H9 (cell line): ENCODE measurements around the gene SLC2A1. TPM values are rescaled to one million over a fixed set of nuclear protein-coding genes. Genes with fewer than 3 reads are reported as not detected.

Source experiments
- DNase-seq: peaks from one replicate; pipeline ENCODE4 v3.0.0-alpha.2; 2017
- H2AFZ ChIP-seq: one replicate; pipeline ENCODE4 v1.6.1; 2013; ENCODE audit warnings: mild to moderate bottlenecking, low read length, control low read depth, moderate library complexity
- H2AK5ac ChIP-seq: 2 replicates; pipeline ENCODE4 v1.6.1; 2013; ENCODE audit warnings: low read length, control low read depth, mixed read lengths; ENCODE audit not compliant: insufficient read length
- H2BK120ac ChIP-seq: one replicate; pipeline ENCODE4 v1.6.1; 2013; ENCODE audit warnings: low read depth, mild to moderate bottlenecking, low read length, control low read depth, inconsistent platforms; ENCODE audit not compliant: poor library complexity, severe bottlenecking
- H2BK12ac ChIP-seq: 2 replicates; pipeline ENCODE4 v1.6.1; 2013; ENCODE audit warnings: low read length, control low read depth, mixed read lengths, low read depth; ENCODE audit not compliant: insufficient read length
- H2BK15ac ChIP-seq: 2 replicates; pipeline ENCODE4 v1.6.1; 2013; ENCODE audit warnings: low read depth, low read length, control low read depth
- H2BK20ac ChIP-seq: one replicate; pipeline ENCODE4 v1.6.1; 2013; ENCODE audit warnings: low read depth, mild to moderate bottlenecking, low read length, control low read depth, inconsistent platforms; ENCODE audit not compliant: poor library complexity, severe bottlenecking
- H2BK5ac ChIP-seq: 2 replicates; pipeline ENCODE4 v1.6.1; 2013; ENCODE audit warnings: low read length, control low read depth, mixed read lengths; ENCODE audit not compliant: insufficient read length
- H3K14ac ChIP-seq: 2 replicates; pipeline ENCODE4 v1.6.1; 2013; ENCODE audit warnings: low read length, control low read depth; ENCODE audit not compliant: insufficient read depth
- H3K18ac ChIP-seq: 2 replicates; pipeline ENCODE4 v1.6.1; 2013; ENCODE audit warnings: low read depth, mild to moderate bottlenecking, mixed read lengths, low read length, control low read depth; ENCODE audit not compliant: insufficient read length
- H3K23ac ChIP-seq: 2 replicates; pipeline ENCODE4 v1.6.1; 2013; ENCODE audit warnings: low read length, control low read depth, mixed read lengths, low read depth; ENCODE audit not compliant: insufficient read length
- H3K23me2 ChIP-seq: 2 replicates; pipeline ENCODE4 v1.6.1; 2013; ENCODE audit warnings: low read depth, mild to moderate bottlenecking, mixed read lengths, low read length, control low read depth; ENCODE audit not compliant: insufficient read length, poor library complexity, severe bottlenecking
- H3K27ac ChIP-seq: 2 replicates; pipeline ENCODE4 v1.5.1; 2013; ENCODE audit warnings: low read length, control low read depth, mixed read lengths, low read depth; ENCODE audit not compliant: insufficient read length
- H3K27me3 ChIP-seq: 2 replicates; pipeline ENCODE4 v1.6.1; 2013; ENCODE audit warnings: low read length, control low read depth, inconsistent platforms; ENCODE audit not compliant: insufficient read depth
- H3K4ac ChIP-seq: 2 replicates; pipeline ENCODE4 v1.6.1; 2013; ENCODE audit warnings: low read depth, mild to moderate bottlenecking, control low read depth, inconsistent platforms, low read length, moderate library complexity
- H3K4me1 ChIP-seq: 2 replicates; pipeline ENCODE4 v1.6.1; 2013; ENCODE audit warnings: low read length, control low read depth, inconsistent platforms; ENCODE audit not compliant: insufficient read depth
- H3K4me2 ChIP-seq: 2 replicates; pipeline ENCODE4 v1.6.1; 2013; ENCODE audit warnings: low read length, control low read depth, mixed read lengths; ENCODE audit not compliant: insufficient read length, insufficient read depth
- H3K56ac ChIP-seq: 2 replicates; pipeline ENCODE4 v1.6.1; 2013; ENCODE audit warnings: low read depth, mild to moderate bottlenecking, mixed read lengths, low read length, control low read depth; ENCODE audit not compliant: insufficient read length
- H3K79me1 ChIP-seq: 2 replicates; pipeline ENCODE4 v1.6.1; 2013; ENCODE audit warnings: low read depth, mild to moderate bottlenecking, moderate library complexity, low read length, control low read depth, inconsistent platforms; ENCODE audit not compliant: insufficient read depth, poor library complexity, severe bottlenecking
- H3K79me2 ChIP-seq: 2 replicates; pipeline ENCODE4 v1.6.1; 2013; ENCODE audit warnings: low read length, control low read depth, inconsistent platforms; ENCODE audit not compliant: insufficient read depth
- H3K9ac ChIP-seq: 2 replicates; pipeline ENCODE4 v1.6.1; 2013; ENCODE audit warnings: low read length, control low read depth, mixed read lengths; ENCODE audit not compliant: insufficient read length; ENCODE audit errors: extremely low read depth
- H3K9me3 ChIP-seq: one replicate; pipeline ENCODE4 v1.6.1; 2013; ENCODE audit warnings: low read depth, low read length, inconsistent platforms; ENCODE audit not compliant: control insufficient read depth
- H3T11ph ChIP-seq: one replicate; pipeline ENCODE4 v1.6.1; 2013; ENCODE audit warnings: mild to moderate bottlenecking, low read length, control low read depth, inconsistent platforms
- H4K20me1 ChIP-seq: one replicate; pipeline ENCODE4 v1.6.1; 2013; ENCODE audit not compliant: control insufficient read depth, insufficient read length, insufficient read depth
- H4K5ac ChIP-seq: 2 replicates; pipeline ENCODE4 v1.6.1; 2013; ENCODE audit warnings: low read depth, mild to moderate bottlenecking, mixed read lengths, low read length, control low read depth; ENCODE audit not compliant: insufficient read length
- H4K8ac ChIP-seq: replicated peaks from 2 replicates; pipeline ENCODE4 v1.6.1; 2013; ENCODE audit warnings: low read length, control low read depth, mixed read lengths, low read depth; ENCODE audit not compliant: insufficient read length
- H4K91ac ChIP-seq: 2 replicates; pipeline ENCODE4 v1.6.1; 2013; ENCODE audit warnings: low read depth, mild to moderate bottlenecking, moderate library complexity, mixed read lengths, low read length, control low read depth; ENCODE audit not compliant: insufficient read length
- H3K27ac Mint-ChIP-seq, 3 experiments: 2 replicates in 2 of 3; 3 replicates in 1 of 3; pipeline ENCODE4 v1.8.0; 2020 to 2021; ENCODE audit warnings: mixed read lengths in 3 of 3, mild to moderate bottlenecking in 1 of 3, moderate library complexity in 1 of 3
- H3K27me3 Mint-ChIP-seq: 2 replicates; pipeline ENCODE4 v1.8.0; 2021; ENCODE audit warnings: low read depth, mild to moderate bottlenecking, moderate library complexity, mixed read lengths
- H3K36me3 Mint-ChIP-seq, 3 experiments: 2 replicates in 2 of 3; 3 replicates in 1 of 3; pipeline ENCODE4 v1.8.0; 2020 to 2021; ENCODE audit warnings: low read depth in 3 of 3, mixed read lengths in 3 of 3; ENCODE audit not compliant: insufficient read depth in 1 of 3
- H3K4me1 Mint-ChIP-seq, 2 experiments: 2 replicates each; pipeline ENCODE4 v1.8.0; 2020; ENCODE audit warnings: mixed read lengths in 2 of 2
- H3K4me3 Mint-ChIP-seq, 2 experiments: 2 replicates in 1 of 2; 3 replicates in 1 of 2; pipeline ENCODE4 v1.8.0; 2020 to 2021; ENCODE audit warnings: mild to moderate bottlenecking in 2 of 2, mixed read lengths in 2 of 2, moderate library complexity in 1 of 2
- H3K9me3 Mint-ChIP-seq, 2 experiments: 2 replicates in 1 of 2; 3 replicates in 1 of 2; pipeline ENCODE4 v1.8.0; 2020; ENCODE audit warnings: mild to moderate bottlenecking in 2 of 2, mixed read lengths in 2 of 2, moderate library complexity in 1 of 2
- WGBS: extraction: QIAGEN DNeasy Blood & Tissue Kit; methylation state at CpG from one replicate; pipeline ENCODE4 v1.1.7; 2013; ENCODE audit warnings: missing lambda C conversion rate, low lambda C conversion rate, mixed read lengths; ENCODE audit not compliant: insufficient read length; ENCODE audit errors: extremely low coverage; 5-methylcytosine and 5-hydroxymethylcytosine counted together
- total RNA-seq: library from RNA; stranded (reverse); gene quantifications from 2 replicates; pipeline ENCODE4 v1.2.1, GENCODE V29; 2021
- TF ChIP-seq, protein P1 (sequence below): fragments of 200-600 bp; sonication (generic); conservative IDR thresholded peaks from 3 replicates; pipeline ENCODE4 v1.8.0; 2021; ENCODE audit warnings: antibody characterized with exemption, mild to moderate bottlenecking

SLC2A1 gene
- total RNA-seq, 1 experiment from 2014 or later, result 186 TPM

DNA sequence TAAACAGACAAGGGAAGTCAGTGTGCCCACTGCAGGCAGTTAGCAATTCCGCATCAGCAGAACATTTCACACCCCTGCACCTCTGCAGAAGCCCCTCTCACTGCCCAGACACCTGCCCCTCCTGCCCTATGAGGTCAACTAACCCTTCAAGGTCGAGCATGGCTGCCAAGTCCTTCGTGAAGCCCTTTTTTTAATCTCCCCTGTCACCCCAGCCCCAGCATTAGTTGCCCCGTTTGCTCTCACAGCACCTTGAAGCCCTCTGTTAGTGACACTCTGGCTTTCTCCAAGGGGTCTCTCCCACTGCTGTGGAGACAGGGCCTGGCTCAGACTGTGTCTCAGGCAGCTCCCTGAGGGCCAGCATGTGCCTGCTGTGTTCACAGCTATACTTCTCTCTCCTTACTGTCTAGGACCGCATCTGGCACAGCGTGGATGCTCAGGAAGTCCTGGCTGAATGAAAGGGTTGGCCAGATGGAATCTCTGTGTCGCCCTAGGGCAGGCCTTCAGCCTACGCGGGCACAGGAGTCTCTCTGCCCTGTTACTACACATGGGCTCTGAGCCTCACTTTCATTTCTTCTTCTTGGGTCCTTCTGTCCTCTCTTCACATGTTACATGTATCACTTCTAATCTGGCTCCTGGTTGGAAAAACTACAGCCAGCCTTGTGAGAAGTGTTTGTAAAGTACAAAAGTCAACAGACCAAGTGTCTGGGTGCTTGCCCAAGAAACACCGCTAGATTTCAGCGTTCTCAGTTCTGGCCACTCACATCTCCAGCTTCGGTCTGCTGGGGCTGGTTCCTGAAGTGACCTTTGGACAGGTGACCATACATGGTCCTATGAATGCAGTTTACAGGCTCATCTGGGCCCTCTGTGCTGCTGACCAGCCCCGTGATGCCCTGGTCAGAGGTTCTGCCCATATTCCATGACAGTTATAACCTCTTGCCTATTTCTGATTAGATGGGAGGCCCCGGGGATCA is 19.7 kb downstream of the SLC2A1 start:
- TF ChIP-seq, protein P1, sequence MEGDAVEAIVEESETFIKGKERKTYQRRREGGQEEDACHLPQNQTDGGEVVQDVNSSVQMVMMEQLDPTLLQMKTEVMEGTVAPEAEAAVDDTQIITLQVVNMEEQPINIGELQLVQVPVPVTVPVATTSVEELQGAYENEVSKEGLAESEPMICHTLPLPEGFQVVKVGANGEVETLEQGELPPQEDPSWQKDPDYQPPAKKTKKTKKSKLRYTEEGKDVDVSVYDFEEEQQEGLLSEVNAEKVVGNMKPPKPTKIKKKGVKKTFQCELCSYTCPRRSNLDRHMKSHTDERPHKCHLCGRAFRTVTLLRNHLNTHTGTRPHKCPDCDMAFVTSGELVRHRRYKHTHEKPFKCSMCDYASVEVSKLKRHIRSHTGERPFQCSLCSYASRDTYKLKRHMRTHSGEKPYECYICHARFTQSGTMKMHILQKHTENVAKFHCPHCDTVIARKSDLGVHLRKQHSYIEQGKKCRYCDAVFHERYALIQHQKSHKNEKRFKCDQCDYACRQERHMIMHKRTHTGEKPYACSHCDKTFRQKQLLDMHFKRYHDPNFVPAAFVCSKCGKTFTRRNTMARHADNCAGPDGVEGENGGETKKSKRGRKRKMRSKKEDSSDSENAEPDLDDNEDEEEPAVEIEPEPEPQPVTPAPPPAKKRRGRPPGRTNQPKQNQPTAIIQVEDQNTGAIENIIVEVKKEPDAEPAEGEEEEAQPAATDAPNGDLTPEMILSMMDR, result no peak
- Histone ChIP-seq H3K9me3 (no peaks in the 10 kb centered on the region), H2BK15ac (no peak overlapping the region), H4K20me1 (peaks cover 2% of the 10 kb centered on the region), H3K27ac (no peak overlapping the region), H3K27me3 (no peaks in the 10 kb centered on the region), H3K14ac (no peak overlapping the region), H2BK20ac (no peak overlapping the region), H3K79me2 (peaks cover 20% of the 10 kb centered on the region; the same call in 1 of the 2 replicates), H4K5ac (no peak overlapping the region), H3K23me2 (no peaks in the 10 kb centered on the region), H3K4me2 (no peak overlapping the region), H4K8ac (no peak overlapping the region), H2AFZ (no peak overlapping the region), H2BK120ac (no peak overlapping the region), H3K23ac (no peak overlapping the region), H3K4me1 (no peaks in the 10 kb centered on the region; the same call in 1 of the 2 replicates), H3K9ac (no peak overlapping the region), H3K18ac (no peak overlapping the region), H2BK12ac (no peak overlapping the region), H4K91ac (no peak overlapping the region), H3K4ac (no peak overlapping the region), H2AK5ac (no peak overlapping the region), H2BK5ac (no peak overlapping the region), H3K56ac (no peak overlapping the region), H3K79me1 (peaks cover 4% of the 10 kb centered on the region), H3T11ph (no peak overlapping the region)
- Mint-ChIP-seq H3K9me3 (no peaks in the 10 kb centered on the region; a peak in 1 of 5 replicates), H3K27ac (peak overlapping the region; percentile 31 to 92 (median 88); a peak in 3 of 7 replicates), H3K4me3 (peak overlapping the region in 1 of 2 experiments; percentile 54; a peak in 2 of 5 replicates), H3K4me1 (peaks cover 68 to 75% of the 10 kb centered on the region in 2 experiments), H3K36me3 (peaks cover 80 to 95% (median 94%) of the 10 kb centered on the region in 3 experiments; a peak in 6 of 7 replicates), H3K27me3 (no peaks in the 10 kb centered on the region)
- no peak for DNase-seq
- no CpG with 5 or more reads among the region's 14 CpGs for WGBS
